NCI-H2171 (cell line): Measurements from ENCODE around the gene PBX3.

Experiments
- DNase-seq: peaks from one replicate; lab custom pipeline; 2025; lab: John Stamatoyannopoulos, UW

The PBX3 gene

DNA sequence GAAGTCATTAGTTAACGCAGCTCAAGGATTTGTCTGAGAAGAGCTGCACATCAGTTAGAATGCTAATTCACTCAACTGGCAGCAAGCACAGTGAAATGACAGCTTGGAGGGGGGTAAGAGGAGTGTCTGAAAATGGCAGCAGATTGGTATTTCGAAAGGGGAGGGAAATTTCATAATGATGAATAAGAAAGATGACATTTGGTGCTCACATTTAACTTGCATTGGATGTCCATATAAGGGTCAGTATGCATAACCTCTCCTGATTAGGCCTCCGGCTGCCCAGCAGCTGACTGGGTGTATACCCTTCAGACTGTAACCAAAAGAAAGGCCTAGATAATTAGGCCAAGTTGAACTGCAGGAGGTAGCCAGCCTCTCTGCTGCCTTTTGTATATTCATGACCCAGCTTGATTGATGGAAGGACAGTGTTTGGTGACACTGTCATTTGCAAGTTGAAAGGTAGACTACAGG, 131.0 kb downstream of the PBX3 start:
- DNase-seq, result no peak

DNA sequence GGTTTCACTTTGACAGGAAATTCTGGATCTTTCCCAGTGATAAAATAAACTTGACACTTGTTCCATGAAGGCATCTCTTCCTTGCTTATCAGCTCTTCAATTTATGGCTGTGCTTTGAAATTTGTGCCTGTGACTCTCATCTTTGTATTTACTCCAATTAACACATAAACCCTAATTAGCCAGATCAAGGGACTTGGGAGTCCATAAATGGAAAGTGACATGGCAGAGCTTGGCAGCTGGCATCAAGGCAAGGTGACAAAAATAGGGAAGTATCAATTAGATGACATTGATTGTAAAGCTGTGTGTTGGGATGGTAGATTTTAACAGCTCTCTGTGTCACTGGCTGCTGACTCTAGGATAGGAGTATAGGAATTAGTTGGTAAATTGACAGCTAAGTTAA, 133.9 kb downstream of the PBX3 start:
- DNase-seq, result no peak

DNA sequence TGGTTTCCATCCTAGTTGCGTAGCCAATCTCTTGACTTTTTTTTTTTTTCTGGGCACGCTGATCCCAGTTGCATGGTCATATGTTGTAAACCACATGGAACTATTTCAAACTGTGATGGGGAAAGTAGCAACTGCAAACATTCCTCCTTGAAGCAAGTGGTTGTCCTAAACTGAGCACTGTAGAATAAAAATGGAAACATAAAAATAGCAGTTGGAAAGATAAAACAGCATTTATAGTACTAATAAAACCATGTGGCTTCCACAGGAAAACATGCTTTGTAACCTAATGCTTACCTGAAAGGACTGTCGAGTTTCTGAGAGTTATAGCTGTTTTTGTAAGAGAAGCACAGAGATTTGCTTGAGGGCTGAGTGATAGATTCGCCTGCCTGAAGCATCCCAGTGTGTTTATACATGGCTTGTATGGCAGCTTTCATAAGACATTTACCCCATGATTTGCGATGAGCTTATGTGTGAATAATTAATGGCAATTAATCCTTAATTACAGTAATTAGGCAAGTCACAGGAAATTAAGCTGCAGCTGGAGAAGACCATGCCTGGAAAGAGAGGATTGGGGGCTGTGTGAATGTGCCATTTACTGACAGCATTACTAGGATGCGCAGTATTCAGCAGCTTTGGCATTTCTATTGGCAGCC, 136.5 kb downstream of the PBX3 start:
- no peak for DNase-seq

DNA sequence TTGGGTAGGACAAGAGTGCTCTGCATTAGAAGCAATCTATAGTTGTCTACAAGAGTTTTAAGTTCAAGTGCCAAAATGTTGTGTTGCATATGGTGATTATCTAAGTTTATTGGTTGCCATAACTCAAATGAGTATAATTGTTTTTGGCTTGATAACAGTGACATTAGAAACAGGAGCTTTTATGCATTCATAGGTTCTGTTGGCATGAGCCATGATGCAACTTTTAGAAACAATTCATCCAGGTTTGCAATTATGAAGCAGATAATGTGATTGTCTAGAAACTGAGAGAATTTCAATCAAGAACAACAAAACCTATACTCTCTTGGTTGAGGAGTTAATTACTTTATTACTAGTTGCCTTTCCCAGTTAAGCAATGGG, 137.0 kb downstream of the PBX3 start:
- DNase-seq, result no peak

DNA sequence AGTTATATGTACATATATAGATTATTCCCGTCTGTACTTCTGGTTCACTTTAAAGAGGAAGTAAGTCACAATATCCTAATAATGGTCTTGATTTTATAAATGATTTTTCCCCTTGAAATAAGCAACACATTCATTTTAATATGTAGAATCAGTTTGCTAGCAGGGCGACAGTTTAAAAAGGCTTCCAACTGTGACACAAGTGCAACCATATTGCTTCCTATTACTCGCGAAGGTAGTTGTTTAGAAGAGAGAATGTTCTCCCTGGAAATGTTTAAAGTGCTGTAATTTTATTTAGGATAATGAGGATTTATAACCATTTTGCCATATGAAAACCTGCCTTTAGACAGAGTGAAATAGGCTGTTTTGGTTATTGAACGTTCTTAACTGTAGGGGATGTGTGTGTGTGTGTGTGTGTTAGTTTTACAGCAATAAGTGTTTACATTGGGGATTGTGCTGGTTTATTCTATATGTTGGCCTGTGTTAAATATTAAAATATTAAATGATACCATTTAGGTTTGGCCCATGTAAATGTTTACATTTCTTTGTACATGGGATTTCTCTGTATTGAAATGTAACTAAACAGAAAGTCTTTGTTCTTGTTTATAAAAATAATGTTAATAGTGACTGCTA, 138.3 kb downstream of the PBX3 start:
- DNase-seq, result no peak

DNA sequence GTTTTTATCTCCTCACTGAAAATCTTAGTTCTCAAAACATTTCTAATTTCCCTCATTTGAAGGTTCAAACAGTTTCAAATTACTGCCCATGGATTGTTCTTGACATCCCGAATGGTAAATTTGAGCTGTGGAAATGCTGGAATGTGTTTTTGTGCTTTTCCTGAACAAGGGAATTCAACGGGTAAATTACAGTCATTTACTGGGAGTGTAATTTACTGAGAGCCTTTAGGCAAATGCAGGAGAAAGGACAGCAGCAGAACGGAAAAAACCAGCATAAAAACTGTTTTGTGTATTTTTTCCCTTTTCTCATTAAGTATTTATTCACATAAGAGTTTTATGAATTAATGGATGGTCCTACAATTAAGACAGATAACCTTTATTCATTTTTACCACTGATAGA, 139.2 kb downstream of the PBX3 start:
- DNase-seq, result no peak

DNA sequence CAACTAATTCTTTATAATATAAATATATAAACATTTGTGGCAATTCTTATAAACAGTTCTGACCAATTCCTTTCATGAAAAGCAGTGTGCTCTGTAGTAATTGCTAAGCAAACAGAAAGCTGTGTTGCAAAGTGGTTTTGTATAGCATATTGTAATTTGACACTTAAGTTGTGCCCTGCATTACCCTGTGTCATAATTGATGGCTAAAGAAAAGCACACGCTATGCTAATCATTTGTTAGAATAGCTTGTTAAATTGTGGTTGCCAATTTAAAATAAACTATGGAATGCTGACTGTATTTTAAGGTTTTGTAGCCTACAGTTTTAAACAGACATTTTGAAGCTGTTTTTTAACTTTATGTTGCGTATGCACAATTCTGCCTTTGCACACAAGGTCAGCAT, 140.0 kb downstream of the PBX3 start:
- DNase-seq, result peak; percentile 34

DNA sequence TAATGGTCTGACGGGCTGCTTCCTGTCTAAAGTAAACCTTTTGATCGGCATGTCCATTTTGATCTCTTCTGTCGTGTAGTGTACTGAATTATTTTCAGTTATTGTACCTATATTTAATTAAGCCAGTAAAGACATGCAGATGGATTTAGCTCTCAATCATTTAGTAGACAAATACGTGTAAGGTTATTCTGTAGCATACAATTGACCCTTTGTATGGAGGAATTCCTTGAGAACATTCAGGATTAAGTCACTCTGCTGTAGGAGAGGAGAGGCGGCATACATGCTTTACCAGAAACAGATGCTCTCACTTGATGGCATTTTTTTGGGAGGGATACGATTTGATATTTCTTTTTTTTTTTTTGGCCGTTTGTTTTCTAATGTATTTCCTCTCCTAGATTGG, 141.0 kb downstream of the PBX3 start:
- DNase-seq, result no peak

DNA sequence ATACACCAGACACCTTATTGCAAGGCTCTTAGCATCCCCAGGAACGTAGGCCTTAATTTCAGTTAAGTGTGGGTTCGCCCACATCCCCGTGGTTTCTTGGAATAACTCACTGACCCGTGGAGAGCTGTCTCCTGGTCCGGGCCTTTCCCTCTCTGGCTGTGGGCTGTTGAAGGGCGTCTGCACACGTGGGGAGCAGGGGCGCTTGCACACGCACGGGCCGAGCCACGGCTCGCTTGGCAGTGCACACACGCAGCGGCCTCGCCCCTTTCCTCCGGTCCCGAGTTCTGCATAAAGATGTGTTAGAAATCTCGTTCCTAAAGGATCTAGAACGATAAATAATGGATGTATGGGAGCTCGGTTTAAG, 141.9 kb downstream of the PBX3 start:
- no peak for DNase-seq

DNA sequence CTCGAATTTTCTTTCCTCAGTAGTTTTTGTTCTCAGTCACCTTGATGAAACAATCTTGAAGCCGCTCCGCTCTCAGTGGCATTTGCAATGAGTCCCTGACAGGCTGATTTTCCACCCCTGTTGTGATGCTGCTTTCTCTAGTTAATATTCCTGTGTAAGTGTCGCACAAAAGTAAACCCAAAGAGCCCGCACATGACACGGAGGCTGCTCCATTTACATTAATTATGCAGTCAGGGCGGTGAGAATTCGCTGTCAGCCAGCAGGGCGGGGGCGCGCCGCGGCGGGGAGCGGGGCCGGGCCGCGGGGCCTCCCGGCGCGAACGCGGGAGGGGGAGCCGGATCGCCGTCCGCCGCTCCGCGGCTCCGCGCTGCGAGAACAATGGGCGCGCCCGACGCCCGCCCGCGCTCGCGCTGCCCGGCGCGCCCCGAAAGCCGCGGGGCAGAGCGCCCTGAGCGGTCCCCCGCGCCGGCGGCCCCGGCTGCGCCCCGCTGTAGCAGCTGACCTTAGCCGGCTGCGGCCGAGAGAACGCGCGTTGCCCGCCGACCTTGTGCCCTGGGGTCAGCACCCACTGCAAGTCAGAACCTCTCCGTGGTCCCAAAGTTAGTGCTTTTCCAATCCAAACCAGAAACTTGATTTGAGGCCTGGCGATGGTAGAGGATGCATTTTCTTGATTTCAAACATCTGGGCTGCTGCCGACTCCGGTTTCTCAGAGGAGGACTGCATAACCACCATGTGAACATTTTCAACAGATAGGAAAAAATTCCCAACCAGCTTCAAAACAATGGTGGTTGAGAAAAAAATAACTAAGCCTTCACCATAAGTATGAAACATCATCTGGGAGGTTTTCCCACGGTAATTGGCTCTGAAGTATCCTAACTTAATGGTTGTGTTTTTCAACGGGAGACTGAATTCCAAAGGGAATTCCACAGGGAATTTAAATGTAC, 142.6 kb downstream of the PBX3 start:
- DNase-seq, result no peak

DNA sequence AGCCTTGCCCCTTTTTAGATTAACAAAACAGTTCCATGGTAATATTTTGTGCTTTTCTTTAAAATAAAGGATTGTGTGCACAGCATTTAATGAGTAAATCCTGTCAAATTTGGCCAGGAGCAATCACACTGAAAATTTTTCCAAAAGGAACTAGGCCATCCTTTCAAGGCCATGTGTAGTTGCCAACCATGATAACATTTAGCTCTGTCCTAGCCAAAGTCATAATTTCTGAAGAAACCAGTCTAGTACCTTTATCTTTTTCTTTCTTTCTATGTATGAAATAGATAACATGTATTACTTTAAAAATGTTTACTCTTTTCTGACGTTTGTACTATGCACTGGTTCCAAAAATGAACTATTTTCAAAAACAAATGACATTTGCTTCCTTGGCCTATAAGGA, 143.7 kb downstream of the PBX3 start:
- no peak for DNase-seq

DNA sequence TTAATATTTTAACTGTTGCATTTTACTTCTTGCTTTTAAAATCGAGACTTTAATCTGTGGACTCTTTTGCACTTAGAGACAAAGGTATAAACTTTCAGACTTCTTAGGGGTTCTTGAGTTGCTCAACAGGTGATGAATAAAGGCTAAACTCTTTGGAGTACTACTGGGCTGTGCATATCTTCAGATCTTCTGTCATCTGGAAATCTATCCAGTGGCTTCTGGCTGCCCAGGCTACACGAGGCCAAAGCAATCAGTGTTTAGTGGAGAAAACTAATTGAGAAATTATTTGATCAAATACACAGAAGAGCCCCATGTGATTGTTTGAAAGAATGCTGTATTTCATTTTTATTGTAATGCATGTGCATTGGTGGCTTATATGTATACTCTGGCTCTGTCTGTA, 146.1 kb downstream of the PBX3 start:
- no peak for DNase-seq

DNA sequence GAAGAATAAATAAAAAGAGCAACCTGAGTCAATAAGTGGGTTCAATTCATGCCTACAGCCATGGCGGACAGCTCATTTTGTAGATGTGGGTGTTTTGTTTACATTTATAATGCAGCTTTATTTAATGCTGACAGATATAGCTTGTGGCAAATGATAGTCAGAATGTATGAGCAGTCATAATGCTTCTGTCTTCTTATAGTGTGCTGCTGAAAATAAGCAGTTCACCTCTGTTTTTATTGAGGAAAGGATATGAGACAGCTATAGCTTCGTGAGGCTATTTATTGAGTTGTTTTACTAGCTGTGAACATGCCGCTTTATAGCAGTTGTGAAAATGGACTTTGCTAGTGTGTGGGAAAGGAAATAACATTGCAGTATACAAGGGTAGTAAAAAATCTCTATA, 147.4 kb downstream of the PBX3 start:
- DNase-seq, result no peak

DNA sequence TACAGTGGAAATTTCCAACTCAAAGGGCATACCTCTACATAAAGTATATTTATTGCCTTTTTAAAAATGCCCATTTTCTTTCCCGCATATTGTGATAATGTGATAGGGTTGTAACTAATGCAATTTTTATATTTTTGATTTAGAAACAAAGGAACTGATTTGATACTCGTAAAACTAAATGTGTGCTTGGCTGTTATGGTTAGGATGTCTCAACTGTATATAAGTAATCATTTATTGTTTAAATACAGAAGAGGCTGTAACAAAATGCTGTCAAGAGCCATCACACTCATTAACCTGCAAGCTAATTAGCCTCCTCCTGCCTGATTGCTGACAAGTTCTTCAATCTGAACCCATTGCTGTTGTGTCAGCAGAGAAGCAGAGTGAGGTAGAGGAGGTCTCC, 149.2 kb downstream of the PBX3 start:
- DNase-seq, result no peak

DNA sequence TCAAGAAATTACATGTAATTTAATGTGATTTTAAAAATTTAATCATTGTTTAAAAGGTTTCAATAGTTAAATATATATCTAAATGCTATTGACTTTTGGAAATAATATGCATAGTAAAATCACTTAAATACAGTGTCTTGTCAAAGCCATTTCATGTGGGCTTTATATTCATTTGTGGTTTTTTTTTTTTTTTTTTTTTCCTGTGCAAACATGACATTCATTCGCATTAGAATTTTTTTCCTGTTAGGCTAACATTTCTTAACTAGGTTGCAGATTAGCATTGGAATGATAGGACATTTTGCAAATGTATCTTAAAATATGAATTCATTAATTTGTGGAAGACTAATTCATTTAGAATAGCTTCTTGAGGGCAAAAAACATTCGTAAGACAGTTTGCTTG, 149.8 kb downstream of the PBX3 start:
- DNase-seq, result no peak

DNA sequence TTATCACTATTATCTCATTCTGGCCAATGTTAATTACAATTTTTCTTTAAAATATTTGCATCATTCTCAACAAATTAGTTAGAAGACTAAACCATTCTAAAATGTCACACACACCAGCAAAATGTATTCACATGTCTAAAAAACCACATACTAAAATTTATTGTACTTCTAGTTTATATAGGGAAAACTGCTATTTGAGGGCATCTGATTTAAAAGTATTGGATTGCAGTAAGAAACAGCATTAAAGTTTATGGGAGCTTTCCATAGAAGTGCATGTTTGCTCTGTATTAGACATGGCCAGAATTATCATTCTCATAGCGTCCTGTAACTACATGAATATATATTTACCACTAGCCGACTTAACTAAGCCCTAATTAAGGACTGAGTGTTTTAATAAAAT, 150.3 kb downstream of the PBX3 start:
- no peak for DNase-seq

DNA sequence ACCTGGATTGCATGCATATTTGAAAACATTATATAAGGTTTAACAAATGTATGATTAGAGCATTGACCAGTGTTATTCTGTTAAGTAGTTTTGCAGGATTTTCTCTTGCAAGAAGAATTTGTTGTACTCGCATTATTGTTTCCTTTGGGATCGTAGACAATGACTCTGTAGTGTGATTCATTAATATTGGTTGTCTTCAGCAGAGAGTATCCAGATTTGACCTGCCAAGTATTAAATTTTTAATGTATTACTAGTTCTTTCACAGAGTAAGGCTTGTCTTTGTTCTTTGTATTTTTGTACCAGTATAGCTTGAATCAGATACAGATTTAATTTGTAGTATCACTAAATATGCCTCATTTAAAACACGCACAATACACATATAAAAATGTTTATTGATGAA, 155.0 kb downstream of the PBX3 start:
- DNase-seq, result no peak

DNA sequence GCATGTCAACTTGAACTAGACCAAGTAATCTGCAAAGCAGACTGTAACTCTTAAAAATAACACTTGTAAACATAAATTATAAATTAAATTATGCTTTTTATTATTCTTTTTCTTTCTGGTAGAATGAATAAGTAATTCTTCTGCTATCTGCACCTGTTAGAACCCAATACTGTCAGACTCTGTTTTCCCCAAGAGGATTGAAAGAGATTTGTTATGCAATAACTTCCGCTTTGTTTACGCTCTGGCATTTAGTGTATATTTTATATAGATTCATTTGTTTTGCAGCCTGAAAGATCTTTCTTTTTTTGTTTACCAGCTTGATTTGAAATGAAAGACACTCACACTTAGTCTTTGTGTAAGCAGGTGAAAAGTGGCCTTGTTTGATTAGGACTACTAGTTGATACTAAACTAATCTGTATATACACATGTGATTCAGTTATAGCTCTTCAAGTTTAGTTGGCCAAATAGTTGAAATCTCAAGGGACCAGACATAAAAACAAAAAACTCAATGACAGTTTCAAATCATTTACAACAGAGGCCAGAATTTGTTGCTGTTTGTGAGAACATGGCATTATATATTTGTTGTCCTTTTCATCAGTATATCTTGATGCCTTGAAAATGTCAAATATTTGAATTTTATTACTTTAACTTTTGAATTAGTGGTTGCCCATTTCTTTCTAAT, 155.8 kb downstream of the PBX3 start:
- DNase-seq, result no peak

DNA sequence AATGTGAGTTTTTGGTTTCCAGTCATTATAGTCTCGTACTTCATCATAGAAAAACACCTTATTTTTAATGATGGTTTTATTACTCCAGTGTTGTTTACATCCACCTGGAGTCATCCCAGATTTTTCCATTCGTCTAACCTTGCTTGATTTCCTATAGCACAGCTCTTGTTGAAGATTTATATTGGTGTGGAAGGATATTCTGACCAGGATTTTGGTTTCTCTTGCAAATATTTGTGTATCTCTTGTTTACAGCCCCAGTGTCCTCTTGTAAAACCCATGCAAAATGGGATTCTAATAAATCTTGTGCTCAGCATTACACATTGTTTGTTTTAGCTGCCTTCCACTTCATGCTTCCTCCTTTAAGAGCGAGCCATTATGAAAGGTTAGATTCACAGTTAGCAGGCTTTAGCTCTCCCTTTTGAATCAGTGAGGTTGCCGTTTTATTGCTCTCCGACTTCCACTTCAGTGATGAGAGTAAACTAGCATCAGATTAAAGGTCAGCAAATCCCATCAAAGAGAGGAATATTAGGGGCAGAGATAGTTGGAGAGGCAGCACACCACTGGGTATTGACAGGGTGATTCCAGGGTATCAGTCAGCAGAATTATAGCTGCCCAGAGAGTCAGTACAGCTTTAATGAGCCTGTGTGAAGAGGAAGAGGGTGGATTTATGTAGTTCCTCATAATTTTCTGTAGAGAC, 157.1 kb downstream of the PBX3 start:
- DNase-seq, result no peak

DNA sequence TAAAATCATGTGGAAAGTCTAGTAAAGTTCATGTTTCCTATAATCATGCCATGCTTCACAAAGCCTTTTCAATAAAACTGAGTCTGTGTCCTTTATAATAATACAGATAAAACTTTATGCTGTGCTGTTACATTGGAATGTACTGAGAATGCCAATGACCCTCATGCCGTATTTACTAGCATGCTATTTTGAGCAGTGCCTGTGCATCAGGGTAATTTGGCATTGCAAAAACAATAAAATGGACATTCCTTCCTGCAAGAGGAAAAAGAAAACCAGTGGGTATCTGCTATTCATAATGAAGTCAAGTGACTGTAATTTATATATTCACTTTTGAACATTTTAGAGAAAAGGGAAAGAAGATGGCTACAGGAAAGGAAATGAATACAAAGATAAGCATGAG, 159.0 kb downstream of the PBX3 start:
- no peak for DNase-seq

DNA sequence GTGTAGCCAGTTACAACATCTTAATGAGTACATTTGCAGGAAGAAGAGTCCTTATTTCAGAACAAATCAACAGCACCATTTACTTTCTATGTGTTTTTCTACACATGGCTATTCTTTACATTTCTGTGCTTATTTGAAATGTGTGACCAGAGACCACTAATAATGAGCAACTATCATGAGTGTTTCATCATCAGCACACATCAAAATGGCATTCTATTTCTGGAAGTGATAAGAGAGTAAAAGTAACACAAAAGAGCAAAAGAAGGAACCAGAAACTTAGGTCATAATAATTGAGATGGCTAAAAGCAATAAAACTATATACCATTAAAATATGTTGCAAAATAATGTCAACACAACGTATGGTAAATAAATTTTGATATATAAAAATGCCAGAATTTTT, 159.7 kb downstream of the PBX3 start:
- no peak for DNase-seq

DNA sequence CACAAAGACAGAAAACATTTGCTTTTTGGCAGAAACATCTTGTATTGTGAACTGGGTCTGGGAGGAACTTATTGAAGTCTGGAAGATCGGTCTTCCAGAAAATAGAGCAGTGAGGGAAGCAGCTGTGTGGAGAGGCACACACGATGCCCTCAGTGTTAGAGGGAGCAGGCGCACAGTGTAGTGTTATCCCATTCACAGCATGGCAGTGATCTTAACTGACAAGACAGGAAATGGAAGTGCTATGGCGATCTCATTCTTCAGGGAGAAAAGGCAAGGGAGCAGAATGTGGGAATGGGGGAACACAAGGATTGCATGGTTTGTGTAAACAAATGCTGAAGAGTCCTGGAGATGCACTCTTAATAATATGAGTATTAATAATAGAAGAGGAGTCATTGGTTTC, 161.0 kb downstream of the PBX3 start:
- no peak for DNase-seq
